Measurements from ENCODE around the gene GRIN1.

The GRIN1 gene

DNA sequence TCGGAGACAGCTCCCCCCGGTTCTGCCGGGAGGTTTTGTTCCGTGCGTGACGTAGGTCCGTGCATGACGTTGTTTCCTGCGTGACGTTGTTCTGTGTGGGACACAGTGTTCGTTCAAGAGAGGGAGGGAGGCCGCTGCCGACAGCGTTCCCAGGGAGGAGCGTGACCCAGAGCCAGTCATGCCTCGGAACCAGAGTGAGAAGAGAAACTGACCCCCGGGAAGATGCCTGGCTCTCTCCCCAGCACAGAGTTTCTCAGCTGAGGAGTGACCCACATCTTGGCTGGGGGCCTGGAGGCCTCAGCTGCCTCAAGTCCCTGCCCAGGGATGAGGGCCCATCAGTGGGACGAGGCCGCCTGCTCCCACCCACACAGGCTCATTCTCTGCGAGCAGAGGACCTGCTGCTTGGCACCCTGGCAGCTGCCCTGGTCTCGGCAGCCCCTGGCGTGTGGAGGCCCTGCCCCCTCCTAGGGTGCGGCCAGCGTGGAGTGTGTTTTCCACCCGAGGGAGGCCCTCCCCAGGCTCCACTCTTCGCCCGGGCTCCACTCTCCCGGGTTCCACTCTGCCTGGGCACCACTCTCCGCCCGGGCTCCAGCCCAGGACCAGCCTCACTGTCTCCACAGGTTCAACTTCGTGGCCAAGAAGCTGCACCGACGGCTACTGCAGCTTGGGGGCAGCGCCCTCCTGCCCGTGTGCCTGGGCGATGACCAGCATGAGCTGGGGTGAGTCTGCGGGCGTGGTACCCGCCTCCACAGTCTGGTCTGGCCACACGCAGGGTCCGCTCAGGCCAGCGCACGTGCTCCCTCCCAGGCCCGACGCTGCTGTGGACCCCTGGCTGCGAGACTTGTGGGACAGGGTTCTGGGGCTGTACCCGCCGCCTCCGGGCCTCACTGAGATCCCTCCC, 74.5 kb downstream of the GRIN1 start:
- peaks cover 63% of the 10 kb centered on the region for H3K36me3 ChIP-seq
- H3K27ac ChIP-seq = no peak overlapping the region
- H3K27me3 ChIP-seq = no peaks in the 10 kb centered on the region
- no peaks in the 10 kb centered on the region for H3K4me1 ChIP-seq (ENCODE audit: control insufficient read depth in 1 of 2, insufficient read depth in 1 of 2, low read depth in 1 of 2, low read length in 1 of 2)
- H3K9me3 ChIP-seq = no peaks in the 10 kb centered on the region
- TF ChIP-seq, protein P1, sequence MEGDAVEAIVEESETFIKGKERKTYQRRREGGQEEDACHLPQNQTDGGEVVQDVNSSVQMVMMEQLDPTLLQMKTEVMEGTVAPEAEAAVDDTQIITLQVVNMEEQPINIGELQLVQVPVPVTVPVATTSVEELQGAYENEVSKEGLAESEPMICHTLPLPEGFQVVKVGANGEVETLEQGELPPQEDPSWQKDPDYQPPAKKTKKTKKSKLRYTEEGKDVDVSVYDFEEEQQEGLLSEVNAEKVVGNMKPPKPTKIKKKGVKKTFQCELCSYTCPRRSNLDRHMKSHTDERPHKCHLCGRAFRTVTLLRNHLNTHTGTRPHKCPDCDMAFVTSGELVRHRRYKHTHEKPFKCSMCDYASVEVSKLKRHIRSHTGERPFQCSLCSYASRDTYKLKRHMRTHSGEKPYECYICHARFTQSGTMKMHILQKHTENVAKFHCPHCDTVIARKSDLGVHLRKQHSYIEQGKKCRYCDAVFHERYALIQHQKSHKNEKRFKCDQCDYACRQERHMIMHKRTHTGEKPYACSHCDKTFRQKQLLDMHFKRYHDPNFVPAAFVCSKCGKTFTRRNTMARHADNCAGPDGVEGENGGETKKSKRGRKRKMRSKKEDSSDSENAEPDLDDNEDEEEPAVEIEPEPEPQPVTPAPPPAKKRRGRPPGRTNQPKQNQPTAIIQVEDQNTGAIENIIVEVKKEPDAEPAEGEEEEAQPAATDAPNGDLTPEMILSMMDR (IDR thresholded peaks at IDR 0.05) = no peak
- H3K4me3 ChIP-seq (ENCODE audit: low read depth in 1 of 2, low read length in 1 of 2) = no peak overlapping the region

DNA sequence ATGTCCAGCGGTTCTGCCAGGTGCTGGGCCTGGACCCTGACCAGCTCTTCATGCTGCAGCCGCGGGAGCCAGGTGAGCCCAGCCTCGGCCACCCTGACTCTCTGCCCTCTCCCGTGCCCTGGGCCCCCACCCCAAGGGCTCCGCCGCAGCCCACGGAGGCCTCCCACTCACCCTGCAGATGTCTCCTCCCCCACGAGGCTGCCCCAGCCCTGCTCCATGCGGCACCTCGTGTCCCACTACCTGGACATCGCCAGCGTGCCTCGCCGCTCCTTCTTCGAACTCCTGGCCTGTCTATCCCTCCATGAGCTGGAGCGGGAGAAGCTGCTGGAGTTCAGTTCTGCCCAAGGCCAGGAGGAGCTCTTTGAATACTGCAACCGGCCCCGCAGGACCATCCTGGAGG, 75.7 kb downstream of the GRIN1 start:
- Histone ChIP-seq H3K27me3 (no peaks in the 10 kb centered on the region), H3K4me1 (ENCODE audit: control insufficient read depth in 1 of 2, insufficient read depth in 1 of 2, low read depth in 1 of 2, low read length in 1 of 2) (no peaks in the 10 kb centered on the region), H3K9me3 (no peaks in the 10 kb centered on the region), H3K36me3 (peaks cover 64% of the 10 kb centered on the region), H3K27ac (no peak overlapping the region), H3K4me3 (ENCODE audit: low read depth in 1 of 2, low read length in 1 of 2) (no peak overlapping the region)
- TF ChIP-seq, protein P1 (IDR thresholded peaks at IDR 0.05) = no peak

DNA sequence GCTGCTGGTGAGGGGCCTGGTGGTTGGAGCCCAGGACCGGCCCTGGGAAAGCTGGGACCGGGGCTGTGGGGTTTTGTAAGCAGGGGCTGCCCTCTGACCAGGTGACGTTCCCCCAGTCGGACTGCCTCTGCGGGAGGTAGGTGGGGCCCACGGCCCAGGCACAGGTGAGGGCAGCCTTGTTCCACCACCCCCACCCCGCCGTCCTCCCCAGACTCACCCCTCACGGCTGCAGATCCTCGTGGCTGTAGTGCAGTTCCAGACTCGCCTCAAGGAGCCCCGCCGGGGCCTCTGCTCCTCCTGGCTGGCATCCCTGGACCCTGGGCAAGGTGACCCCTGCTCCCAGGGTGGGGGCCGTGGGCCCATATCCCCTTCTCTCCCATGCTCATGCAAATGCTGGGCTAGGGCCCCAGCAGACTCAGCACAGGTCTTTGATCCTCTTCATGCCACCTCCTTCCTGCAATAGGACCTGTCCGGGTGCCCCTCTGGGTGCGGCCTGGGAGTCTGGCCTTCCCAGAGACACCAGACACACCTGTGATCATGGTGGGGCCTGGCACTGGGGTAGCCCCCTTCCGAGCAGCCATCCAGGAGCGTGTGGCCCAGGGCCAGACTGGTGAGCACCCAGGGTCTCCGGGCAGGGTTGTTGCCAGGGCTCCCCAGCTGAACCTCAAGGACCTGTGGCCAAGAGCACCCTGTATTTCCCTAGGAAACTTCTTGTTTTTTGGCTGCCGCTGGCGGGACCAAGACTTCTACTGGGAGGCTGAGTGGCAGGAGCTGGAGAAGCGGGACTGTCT, 76.4 kb downstream of the GRIN1 start:
- peaks cover 64% of the 10 kb centered on the region for H3K36me3 ChIP-seq

DNA sequence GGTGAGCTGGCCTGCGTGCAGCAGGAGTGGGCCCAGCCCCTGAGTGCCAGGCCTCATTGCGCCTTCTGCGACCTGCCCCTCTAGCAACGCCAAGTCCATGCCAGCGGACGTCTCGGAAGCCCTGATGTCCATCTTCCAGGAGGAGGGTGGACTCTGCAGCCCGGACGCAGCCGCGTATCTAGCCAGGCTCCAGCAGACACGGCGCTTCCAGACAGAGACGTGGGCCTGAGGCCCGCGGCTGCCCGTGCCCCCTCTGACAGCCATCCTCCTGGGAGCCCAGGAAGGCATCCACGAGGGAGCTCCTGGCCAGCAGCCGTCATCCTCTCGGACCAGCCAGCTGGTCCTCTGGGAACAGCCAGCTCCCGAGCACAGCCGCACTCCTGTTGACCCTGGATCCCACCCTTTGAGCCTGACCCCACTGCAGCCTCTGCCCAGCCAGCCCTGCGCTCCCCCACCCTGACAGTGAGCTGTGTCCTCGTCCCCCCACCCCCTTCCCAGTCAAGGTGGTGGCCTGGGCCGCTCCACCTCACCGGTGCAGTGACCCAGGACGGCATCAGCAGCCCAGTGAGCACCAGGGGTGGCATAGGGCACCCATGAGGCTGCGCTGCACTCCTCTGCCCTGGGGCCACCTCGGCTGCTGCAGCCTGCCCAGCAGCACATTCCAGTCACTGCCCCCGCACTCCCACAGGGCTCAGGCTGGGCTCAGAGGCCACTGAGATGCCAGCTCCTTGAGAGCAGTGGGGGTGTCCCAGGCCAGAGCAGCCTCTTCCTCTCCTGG, 77.4 kb downstream of the GRIN1 start:
- H3K4me1 ChIP-seq (ENCODE audit: control insufficient read depth in 1 of 2, insufficient read depth in 1 of 2, low read depth in 1 of 2, low read length in 1 of 2) = peaks cover 0 to under 1% of the 10 kb centered on the region in 2 experiments
- H3K36me3 ChIP-seq = peaks cover 64% of the 10 kb centered on the region
- TF ChIP-seq, protein P1 (IDR thresholded peaks at IDR 0.05) = no peak
- H3K27ac ChIP-seq = no peak overlapping the region
- no peaks in the 10 kb centered on the region for H3K9me3 ChIP-seq
- peaks cover 17% of the 10 kb centered on the region for H3K27me3 ChIP-seq
- H3K4me3 ChIP-seq (ENCODE audit: low read depth in 1 of 2, low read length in 1 of 2) = no peak overlapping the region

More for the DNA sequence above, 76.4 kb downstream of the GRIN1 start:
- H3K27me3 ChIP-seq = peaks cover 7% of the 10 kb centered on the region
- no peak overlapping the region for H3K27ac ChIP-seq
- no peaks in the 10 kb centered on the region for H3K4me1 ChIP-seq (ENCODE audit: control insufficient read depth in 1 of 2, insufficient read depth in 1 of 2, low read depth in 1 of 2, low read length in 1 of 2)
- no peaks in the 10 kb centered on the region for H3K9me3 ChIP-seq
- H3K4me3 ChIP-seq (ENCODE audit: low read depth in 1 of 2, low read length in 1 of 2) = no peak overlapping the region
- TF ChIP-seq, protein P1 (IDR thresholded peaks at IDR 0.05) = no peak
